ENCODE measurements around the gene USP22.

GRCh38 chr17:21004016-21004930 is 38.5 kb downstream of the USP22 start:
- TF ChIP-seq ZBTB33 (IDR thresholded peaks at IDR 0.05) (no peak), HNF4A (conservative IDR thresholded peaks at IDR 0.05) (no peak), SP1 (IDR thresholded peaks at IDR 0.05) (no peak), RAD21 (IDR thresholded peaks at IDR 0.05) (no peak), CTCF (IDR thresholded peaks at IDR 0.05; ENCODE audit: low read depth, low read length, missing input control) (no peak), REST (IDR thresholded peaks at IDR 0.05) (no peak), YY1 (IDR thresholded peaks at IDR 0.05) (no peak), MAX (IDR thresholded peaks at IDR 0.05) (no peak), EGR1 (IDR thresholded peaks at IDR 0.05; ENCODE audit: low read depth in 2 of 2) (no peak), ATF3 (IDR thresholded peaks at IDR 0.05) (no peak), TAF1 (conservative IDR thresholded peaks at IDR 0.05) (no peak), GABPA (IDR thresholded peaks at IDR 0.05 in 1 of 2, conservative IDR thresholded peaks at IDR 0.05 in 1 of 2) (no peak), FOXA1 (IDR thresholded peaks at IDR 0.05) (no peak), JUND (IDR thresholded peaks at IDR 0.05) (no peak)

Data from liver (tissue), 3 donors.